Subcutaneous abdominal adipose tissue (tissue), 5 donors: ENCODE data around the gene GALE.
"Not testable (repeated sequence)": the region's sequence is repeated elsewhere in the genome, so short reads cannot be mapped to it uniquely, and the experiment has no call there.

Source experiments
- H3K27ac ChIP-seq: one replicate; pipeline ENCODE4 v1.7.0; 2013; ENCODE audit warnings: low read depth, mild to moderate bottlenecking, inconsistent platforms, low read length, moderate library complexity
- H3K27me3 ChIP-seq, 5 donors: one replicate each; pipeline ENCODE4 v1.7.0; 2013; ENCODE audit warnings: low read length in 5 of 5, inconsistent platforms in 1 of 5; ENCODE audit not compliant: control insufficient read depth in 5 of 5, insufficient read depth in 4 of 5
- H3K36me3 ChIP-seq, 5 donors: one replicate each; pipeline ENCODE4 v1.7.0; 2013; ENCODE audit warnings: low read length in 5 of 5; ENCODE audit not compliant: control insufficient read depth in 5 of 5, insufficient read depth in 5 of 5
- H3K4me1 ChIP-seq, 5 donors: one replicate each; pipeline ENCODE4 v1.7.0; 2013; ENCODE audit warnings: low read length in 5 of 5, mild to moderate bottlenecking in 3 of 5, moderate library complexity in 1 of 5; ENCODE audit not compliant: control insufficient read depth in 5 of 5, insufficient read depth in 5 of 5
- H3K4me3 ChIP-seq, 5 donors: one replicate each; pipeline ENCODE4 v1.7.0; 2013; ENCODE audit warnings: low read length in 5 of 5, low read depth in 1 of 5
- H3K9ac ChIP-seq, 5 donors: one replicate each; pipeline ENCODE4 v1.7.0; 2013; ENCODE audit warnings: low read length in 5 of 5, mild to moderate bottlenecking in 4 of 5, moderate library complexity in 3 of 5
- H3K9me3 ChIP-seq, 5 donors: one replicate each; pipeline ENCODE4 v1.7.0; 2013; ENCODE audit warnings: low read length in 5 of 5; ENCODE audit not compliant: control insufficient read depth in 5 of 5
- donor health status: healthy.
- donor health status: healthy.
- donor health status: healthy.
- donor health status: healthy.
- donor health status: healthy.

GALE gene

GRCh38 chr1:23793018-23793781 lies 7.4 kb downstream of the GALE start:
- peak overlapping the region in 1 of 5 donors; percentile 64 for H3K9ac ChIP-seq
- H3K27ac ChIP-seq: no peak overlapping the region
- H3K4me1 ChIP-seq: peaks cover 9 to 29% (median 23%) of the 10 kb centered on the region in 5 donors
- no peak overlapping the region for H3K4me3 ChIP-seq
- no peaks in the 10 kb centered on the region for H3K9me3 ChIP-seq
- H3K36me3 ChIP-seq: peaks cover 0 to 61% (median 36%) of the 10 kb centered on the region in 5 donors
- no peaks in the 10 kb centered on the region for H3K27me3 ChIP-seq

- Histone ChIP-seq H3K27ac (no peak overlapping the region), H3K9me3 (no peaks in the 10 kb centered on the region), H3K4me1 (peaks cover 9 to 29% (median 23%) of the 10 kb centered on the region in 5 donors), H3K4me3 (peak overlapping the region in 4 of 5 donors; percentile 32 to 75 (median 35)), H3K36me3 (peaks cover 0 to 61% (median 37%) of the 10 kb centered on the region in 5 donors), H3K9ac (peak overlapping the region in 3 of 5 donors; percentile 4 to 64 (median 59)), H3K27me3 (no peaks in the 10 kb centered on the region)
Observed at GRCh38 chr1:23792151-23792945, 8.2 kb downstream of the GALE start.

- Histone ChIP-seq H3K4me3 (peak overlapping the region; percentile 75 to 97 (median 87)), H3K36me3 (peaks cover 0 to 62% (median 39%) of the 10 kb centered on the region in 5 donors), H3K9me3 (no peaks in the 10 kb centered on the region), H3K9ac (peak overlapping the region; percentile 78 to 94 (median 88)), H3K4me1 (peaks cover 9 to 29% (median 23%) of the 10 kb centered on the region in 5 donors), H3K27me3 (no peaks in the 10 kb centered on the region), H3K27ac (peak overlapping the region; percentile 54)
Observed at GRCh38 chr1:23791516-23792047, 9.0 kb downstream of the GALE start.

- Histone ChIP-seq H3K9ac (peak within 1 kb of the TSS; percentile 78 to 94 (median 88)), H3K36me3 (peaks cover 5 to 60% (median 39%) of the 10 kb centered on the region in 5 donors), H3K27ac (peak within 1 kb of the TSS; percentile 54), H3K9me3 (no peaks in the 10 kb centered on the region), H3K27me3 (no peaks in the 10 kb centered on the region), H3K4me1 (peaks cover 9 to 29% (median 23%) of the 10 kb centered on the region in 5 donors), H3K4me3 (peak within 1 kb of the TSS; percentile 75 to 97 (median 87))
Observed at GRCh38 chr1:23790696-23791515, 9.6 kb downstream of the GALE start, which contains the start of gene LYPLA2. Gene LYPLA2 (plus strand): TSS chr1:23791145. CDS start chr1:23792683, 1,538 bp downstream.

- Histone ChIP-seq H3K9ac (no peak overlapping the region), H3K27ac (no peak overlapping the region), H3K27me3 (no peaks in the 10 kb centered on the region), H3K4me1 (peaks cover 9 to 29% (median 23%) of the 10 kb centered on the region in 5 donors), H3K4me3 (no peak overlapping the region), H3K36me3 (peaks cover 9 to 53% (median 38%) of the 10 kb centered on the region in 5 donors), H3K9me3 (no peaks in the 10 kb centered on the region)
Observed at GRCh38 chr1:23788695-23789094, 11.9 kb downstream of the GALE start.

GRCh38 chr1:23787701-23788100 lies 12.9 kb downstream of the GALE start:
- Histone ChIP-seq H3K27me3 (no peaks in the 10 kb centered on the region), H3K4me1 (peaks cover 9 to 23% (median 22%) of the 10 kb centered on the region in 5 donors), H3K36me3 (peaks cover 9 to 45% (median 30%) of the 10 kb centered on the region in 5 donors), H3K27ac (no peak overlapping the region), H3K9ac (no peak overlapping the region), H3K4me3 (no peak overlapping the region), H3K9me3 (no peaks in the 10 kb centered on the region)

GRCh38 chr1:23784846-23785245 lies 15.7 kb downstream of the GALE start:
- H3K9me3 ChIP-seq: no peaks in the 10 kb centered on the region
- no peak overlapping the region for H3K9ac ChIP-seq
- no peak overlapping the region for H3K4me3 ChIP-seq
- H3K27me3 ChIP-seq: no peaks in the 10 kb centered on the region
- peaks cover 19 to 50% (median 30%) of the 10 kb centered on the region in 5 donors for H3K36me3 ChIP-seq
- H3K4me1 ChIP-seq: peaks cover 0 to 3% (median 0%) of the 10 kb centered on the region in 5 donors
- H3K27ac ChIP-seq: no peak overlapping the region

GRCh38 chr1:23783141-23783540 lies 17.4 kb downstream of the GALE start:
- not testable (repeated sequence) for H3K27me3 ChIP-seq, H3K9ac ChIP-seq, H3K9me3 ChIP-seq, H3K4me3 ChIP-seq, H3K27ac ChIP-seq
- H3K36me3 ChIP-seq: peaks cover 19 to 42% (median 30%) of the 10 kb centered on the region in 5 donors
- peaks cover 2 to 15% (median 12%) of the 10 kb centered on the region in 5 donors for H3K4me1 ChIP-seq

GRCh38 chr1:23779826-23780371 lies 20.7 kb downstream of the GALE start:
- Histone ChIP-seq H3K9me3 (no peaks in the 10 kb centered on the region), H3K9ac (peak overlapping the region in 2 of 5 donors; percentile 87 to 90), H3K27me3 (no peaks in the 10 kb centered on the region), H3K36me3 (peaks cover under 1 to 13% (median 8%) of the 10 kb centered on the region in 5 donors), H3K4me3 (no peak overlapping the region), H3K27ac (peak overlapping the region; percentile 44), H3K4me1 (peaks cover 2 to 23% (median 22%) of the 10 kb centered on the region in 5 donors)
